Mucosa of rectum (tissue), 2 donors: ENCODE results near the gene CRNN.

Source experiments
- H3K27ac ChIP-seq, 2 donors: one replicate each; pipeline ENCODE4 v1.7.0; 2013; ENCODE audit warnings: inconsistent platforms in 2 of 2, low read depth in 2 of 2, low read length in 2 of 2
- H3K27me3 ChIP-seq, 2 donors: one replicate each; pipeline ENCODE4 v1.7.0; 2013; ENCODE audit warnings: low read length in 2 of 2; ENCODE audit not compliant: control insufficient read depth in 2 of 2, insufficient read depth in 2 of 2
- H3K36me3 ChIP-seq, 2 donors: one replicate each; pipeline ENCODE4 v1.7.0; 2013; ENCODE audit warnings: low read length in 2 of 2; ENCODE audit not compliant: control insufficient read depth in 2 of 2, insufficient read depth in 2 of 2
- H3K4me1 ChIP-seq, 2 donors: one replicate each; pipeline ENCODE4 v1.7.0; 2013; ENCODE audit warnings: low read length in 2 of 2, mild to moderate bottlenecking in 1 of 2; ENCODE audit not compliant: control insufficient read depth in 2 of 2, insufficient read depth in 2 of 2
- H3K4me3 ChIP-seq, 2 donors: one replicate each; pipeline ENCODE4 v1.7.0; 2013; ENCODE audit warnings: low read length in 2 of 2
- H3K9ac ChIP-seq, 2 donors: one replicate each; pipeline ENCODE4 v1.7.0; 2013; ENCODE audit warnings: low read length in 2 of 2, low read depth in 1 of 2, mild to moderate bottlenecking in 1 of 2
- H3K9me3 ChIP-seq, 2 donors: one replicate each; pipeline ENCODE4 v1.7.0; 2013; ENCODE audit warnings: low read length in 2 of 2; ENCODE audit not compliant: control insufficient read depth in 2 of 2
- donor health status: healthy.
- donor health status: Normal muscosa, but diverticular disease.

CRNN gene

GRCh38 chr1:152426731-152427130 is 12.7 kb upstream of the CRNN start:
- no peak overlapping the region for H3K9ac ChIP-seq
- no peaks in the 10 kb centered on the region for H3K9me3 ChIP-seq
- H3K27ac ChIP-seq: no peak overlapping the region
- H3K36me3 ChIP-seq: no peaks in the 10 kb centered on the region
- no peaks in the 10 kb centered on the region for H3K4me1 ChIP-seq
- no peaks in the 10 kb centered on the region for H3K27me3 ChIP-seq
- no peak overlapping the region for H3K4me3 ChIP-seq

GRCh38 chr1:152419917-152420316 is 5.9 kb upstream of the CRNN start:
- no peak overlapping the region for H3K27ac ChIP-seq
- H3K4me1 ChIP-seq: no peaks in the 10 kb centered on the region
- H3K27me3 ChIP-seq: no peaks in the 10 kb centered on the region
- no peak overlapping the region for H3K9ac ChIP-seq
- H3K9me3 ChIP-seq: no peaks in the 10 kb centered on the region
- no peak overlapping the region for H3K4me3 ChIP-seq
- no peaks in the 10 kb centered on the region for H3K36me3 ChIP-seq

DNA sequence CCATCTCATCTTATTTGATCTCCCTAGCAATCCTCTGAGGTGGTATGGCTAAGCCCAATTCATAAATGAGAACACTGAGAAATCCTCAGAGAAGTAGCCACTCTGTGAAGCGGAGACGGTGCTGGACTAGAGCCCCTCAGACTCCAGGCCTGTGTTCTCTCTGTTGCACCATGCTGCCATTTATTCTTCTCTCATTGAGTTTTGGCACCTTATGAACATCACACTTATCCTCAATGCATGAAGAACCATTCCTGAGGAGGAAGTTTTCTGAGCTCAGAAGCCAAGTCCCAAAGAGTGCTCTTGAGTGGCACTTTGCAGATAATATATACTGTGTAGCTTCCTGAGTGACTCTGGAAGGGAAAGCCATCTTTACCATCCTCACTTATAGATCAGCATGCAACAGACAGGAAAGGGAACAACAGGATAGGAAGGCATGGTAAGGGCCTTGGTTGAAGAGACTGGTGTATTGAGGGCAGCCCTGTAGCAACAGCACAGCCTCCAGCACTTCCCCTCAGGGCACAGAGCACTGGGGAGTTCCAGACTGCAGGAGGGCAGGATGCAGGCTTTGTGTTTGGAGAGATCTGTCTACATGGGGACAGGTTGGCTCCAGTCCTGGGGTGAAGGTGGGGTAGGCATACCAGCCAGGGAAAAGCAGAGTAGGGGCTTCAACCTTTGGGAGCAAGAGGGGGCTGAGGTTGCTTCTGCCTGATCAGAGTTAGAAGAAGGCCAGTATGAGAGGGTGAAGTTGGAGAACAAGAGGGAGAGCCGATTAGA is 1.6 kb upstream of the CRNN start:
- H3K27ac ChIP-seq: no peak overlapping the region
- H3K4me1 ChIP-seq: no peaks in the 10 kb centered on the region
- no peaks in the 10 kb centered on the region for H3K27me3 ChIP-seq
- no peak overlapping the region for H3K9ac ChIP-seq
- no peak overlapping the region for H3K4me3 ChIP-seq
- no peaks in the 10 kb centered on the region for H3K9me3 ChIP-seq
- H3K36me3 ChIP-seq: no peaks in the 10 kb centered on the region

DNA sequence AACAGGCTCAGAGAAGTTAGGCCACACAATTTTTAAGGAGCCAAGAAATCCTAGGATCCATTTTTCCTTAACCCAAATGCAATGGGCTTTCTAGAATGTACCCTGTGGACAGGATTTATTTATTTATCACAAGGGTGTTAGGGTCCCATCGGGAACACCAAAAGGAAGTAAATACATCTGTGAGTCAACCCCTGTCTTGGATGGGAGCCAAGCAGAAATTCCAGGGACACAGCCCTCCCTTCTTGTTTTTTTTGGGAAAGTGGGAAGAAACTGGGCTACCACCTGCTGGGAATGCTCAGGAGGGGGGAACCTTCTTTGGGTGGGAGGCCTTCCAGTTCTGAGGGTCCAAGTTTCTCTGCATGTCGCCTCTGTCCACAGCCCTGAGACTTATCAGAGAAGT is 1.3 kb downstream of the CRNN start:
- Histone ChIP-seq H3K4me1 (no peaks in the 10 kb centered on the region), H3K4me3 (no peak overlapping the region)

GRCh38 chr1:152411134-152411533 is 2.9 kb downstream of the CRNN start:
- no peaks in the 10 kb centered on the region for H3K27me3 ChIP-seq
- H3K4me1 ChIP-seq: no peaks in the 10 kb centered on the region
- H3K36me3 ChIP-seq: no peaks in the 10 kb centered on the region
- H3K9me3 ChIP-seq: no peaks in the 10 kb centered on the region
- H3K27ac ChIP-seq: no peak overlapping the region
- H3K9ac ChIP-seq: no peak overlapping the region
- H3K4me3 ChIP-seq: no peak overlapping the region

More for the DNA sequence above, 1.3 kb downstream of the CRNN start:
- no peaks in the 10 kb centered on the region for H3K9me3 ChIP-seq
- no peaks in the 10 kb centered on the region for H3K27me3 ChIP-seq
- H3K27ac ChIP-seq: no peak overlapping the region
- no peak overlapping the region for H3K9ac ChIP-seq
- H3K36me3 ChIP-seq: no peaks in the 10 kb centered on the region

DNA sequence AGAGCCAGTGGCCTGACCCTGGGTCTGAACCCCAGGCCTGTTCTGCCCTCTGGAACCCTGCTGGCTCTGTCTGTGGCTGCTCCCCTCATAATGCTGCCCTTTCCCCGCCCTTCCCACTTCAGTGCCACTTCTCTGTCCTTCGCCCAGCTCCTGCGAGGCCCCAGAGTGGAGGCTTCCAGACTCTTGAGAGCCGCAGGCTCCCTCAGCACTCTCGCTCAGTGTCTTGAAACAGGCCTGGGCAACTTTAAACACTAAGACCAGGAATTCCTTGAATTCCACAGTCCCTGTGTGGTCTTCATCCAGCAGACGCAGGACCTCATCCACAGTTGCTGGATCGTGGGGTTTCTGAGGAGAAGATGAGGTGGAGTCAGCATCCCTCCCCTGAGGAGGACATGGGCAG is 3.5 kb downstream of the CRNN start:
- no peaks in the 10 kb centered on the region for H3K36me3 ChIP-seq
- no peak overlapping the region for H3K9ac ChIP-seq
- H3K9me3 ChIP-seq: no peaks in the 10 kb centered on the region
- no peak overlapping the region for H3K4me3 ChIP-seq
- no peak overlapping the region for H3K27ac ChIP-seq
- no peaks in the 10 kb centered on the region for H3K4me1 ChIP-seq
- no peaks in the 10 kb centered on the region for H3K27me3 ChIP-seq

DNA sequence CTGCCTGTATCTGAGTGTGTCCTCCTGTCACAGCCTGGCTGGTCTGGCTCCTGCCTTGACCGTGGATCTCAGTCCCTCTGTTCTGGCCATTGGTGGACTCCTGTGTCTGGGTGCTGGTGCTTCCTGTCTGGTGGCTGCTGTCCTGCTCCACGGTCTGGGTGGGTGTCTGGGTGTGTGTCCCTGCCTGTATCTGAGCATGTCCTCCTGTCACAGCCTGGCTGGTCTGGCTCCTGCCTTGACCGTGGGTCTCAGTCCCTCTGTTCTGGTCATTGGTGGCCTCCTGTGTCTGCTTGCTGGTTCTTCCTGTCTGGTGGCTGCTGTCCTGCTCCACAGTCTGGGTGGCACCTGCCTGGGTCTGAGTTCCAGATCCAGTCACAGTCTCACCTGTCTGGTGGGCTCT is 4.0 kb downstream of the CRNN start:
- no peak overlapping the region for H3K27ac ChIP-seq
- no peaks in the 10 kb centered on the region for H3K4me1 ChIP-seq
- no peak overlapping the region for H3K9ac ChIP-seq
- no peaks in the 10 kb centered on the region for H3K9me3 ChIP-seq
- no peaks in the 10 kb centered on the region for H3K36me3 ChIP-seq
- no peaks in the 10 kb centered on the region for H3K27me3 ChIP-seq
- H3K4me3 ChIP-seq: no peak overlapping the region

DNA sequence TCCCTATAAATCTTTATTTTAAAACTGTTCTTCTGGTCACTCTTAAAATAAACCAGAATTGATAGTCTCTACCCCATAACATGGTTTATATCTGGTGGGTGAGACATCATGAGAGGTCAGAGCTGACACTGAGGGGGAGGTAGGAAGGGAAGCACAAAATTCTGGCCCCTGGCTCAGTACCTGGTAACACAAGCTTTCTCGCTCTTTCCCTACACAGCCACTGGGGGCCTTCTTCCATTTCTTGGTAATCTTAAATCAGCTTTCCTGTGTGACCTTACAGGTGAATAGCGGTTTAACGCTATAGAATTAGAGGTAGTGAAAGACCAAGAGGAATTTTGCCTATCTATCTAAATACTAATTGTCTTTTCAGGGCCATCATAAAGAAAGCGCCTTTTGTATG is 5.4 kb downstream of the CRNN start:
- Histone ChIP-seq H3K4me1 (no peaks in the 10 kb centered on the region), H3K4me3 (no peak overlapping the region), H3K9me3 (no peaks in the 10 kb centered on the region), H3K27ac (no peak overlapping the region), H3K36me3 (no peaks in the 10 kb centered on the region), H3K9ac (no peak overlapping the region), H3K27me3 (no peaks in the 10 kb centered on the region)

DNA sequence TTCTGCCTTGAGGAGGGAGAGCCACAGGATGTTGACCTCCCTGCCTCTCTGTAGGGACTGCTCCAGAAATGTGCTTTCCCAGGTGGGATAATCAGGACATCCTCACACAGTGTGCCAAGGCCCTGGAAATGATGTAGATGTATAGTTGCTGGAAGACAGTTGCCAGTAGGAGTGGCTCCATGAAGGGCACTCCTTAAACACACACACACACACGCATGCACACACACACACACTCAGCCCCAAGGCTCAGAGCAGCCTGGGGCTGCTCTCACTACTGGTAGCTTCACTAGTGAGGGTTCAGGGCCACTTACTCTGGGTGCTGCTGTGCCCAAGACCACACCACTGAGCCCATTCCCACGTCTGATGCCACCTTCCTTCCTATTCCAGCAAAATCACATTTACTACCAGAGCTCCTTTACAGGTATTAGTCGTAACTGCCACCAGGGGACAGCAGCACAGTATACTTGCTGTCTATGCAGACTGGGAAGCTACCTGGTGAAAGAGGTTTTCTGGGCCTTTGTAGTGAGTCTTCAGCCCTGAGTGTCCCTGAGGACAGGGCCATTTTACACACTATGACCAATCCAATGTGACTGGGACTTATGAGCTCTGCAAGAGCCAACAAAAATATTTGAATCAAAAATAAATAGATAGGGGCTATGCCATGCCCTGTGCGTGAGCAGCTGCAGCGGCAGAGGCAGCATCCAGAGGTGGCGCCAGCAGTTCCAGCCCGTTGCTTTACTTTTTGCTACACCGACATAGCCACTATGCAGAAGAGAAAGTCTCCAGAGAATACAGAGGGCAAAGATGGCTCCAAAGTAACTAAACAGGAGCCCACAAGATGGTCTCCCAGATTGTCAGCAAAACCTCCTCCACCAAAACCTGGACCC is 15.0 kb downstream of the CRNN start:
- Histone ChIP-seq H3K4me3 (no peak overlapping the region), H3K27ac (no peak overlapping the region), H3K4me1 (no peaks in the 10 kb centered on the region), H3K27me3 (peaks cover 0 to 3% of the 10 kb centered on the region in 2 donors), H3K9ac (no peak overlapping the region), H3K9me3 (no peaks in the 10 kb centered on the region), H3K36me3 (no peaks in the 10 kb centered on the region)

DNA sequence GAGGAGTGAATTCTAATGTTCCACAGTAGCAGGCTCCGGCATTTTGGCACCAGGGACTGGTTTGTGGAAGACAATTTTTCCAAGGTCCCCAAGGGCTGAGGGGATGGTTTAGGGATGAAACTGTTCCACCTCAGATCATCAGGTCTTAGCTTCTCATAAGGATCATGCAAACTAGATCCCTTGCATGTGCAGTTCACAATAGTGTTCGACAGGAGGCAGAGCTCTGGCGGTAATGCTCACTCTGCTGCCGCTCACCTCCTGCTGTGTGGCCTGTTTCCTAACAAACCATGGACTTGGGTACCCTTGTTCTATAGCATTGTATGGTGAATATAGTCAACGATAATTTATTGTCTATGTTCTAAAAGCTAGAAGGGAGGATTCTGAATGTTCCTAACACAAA is 16.6 kb downstream of the CRNN start:
- no peak overlapping the region for H3K27ac ChIP-seq
- H3K9me3 ChIP-seq: no peaks in the 10 kb centered on the region
- no peak overlapping the region for H3K9ac ChIP-seq
- H3K4me3 ChIP-seq: no peak overlapping the region
- peaks cover 0 to 3% of the 10 kb centered on the region in 2 donors for H3K27me3 ChIP-seq
- no peaks in the 10 kb centered on the region for H3K4me1 ChIP-seq
- H3K36me3 ChIP-seq: no peaks in the 10 kb centered on the region
